DOHH2 (cell line): Measurements from ENCODE around the gene NOCT.

Experiments
- CTCF ChIP-seq: fragments of 200-600 bp; sonication (generic); IDR thresholded peaks from one replicate; pipeline ENCODE4 v1.5.1; 2014; ENCODE audit warnings: antibody characterized with exemption, mild to moderate bottlenecking, low read depth, low read length; ENCODE audit not compliant: poor library complexity, severe bottlenecking
- EZH2phosphoT487 ChIP-seq: fragments of 200-600 bp; sonication (generic); IDR thresholded peaks from 2 replicates; pipeline ENCODE4 v1.6.1; 2017; ENCODE audit warnings: borderline replicate concordance, mild to moderate bottlenecking, antibody characterized with exemption, low read length, moderate library complexity, mixed read lengths

- no peak for TF ChIP-seq CTCF
- no peak for TF ChIP-seq EZH2phosphoT487
Observed at GRCh38 chr4:139007640-139008039, 7.9 kb upstream of the NOCT start.
